RCC 7860 (cell line): ENCODE results near the gene NR4A3.

Experiments
- DNase-seq: peaks from one replicate; pipeline ENCODE4 v3.0.0-alpha.2; 2015; ENCODE audit warnings: low spot score
- FAIRE-seq: peaks from 2 replicates; lab custom pipeline; 2012; peaks lifted over from hg19 to GRCh38; lab: Jason Lieb, UNC

The NR4A3 gene

GRCh38 chr9:99873531-99873930 lies 51.8 kb downstream of the NR4A3 start:
- FAIRE-seq, result no peak
- DNase-seq, result peak; percentile 15

GRCh38 chr9:99873943-99874584 lies 52.4 kb downstream of the NR4A3 start:
- no peak for FAIRE-seq

GRCh38 chr9:99876190-99876589 lies 54.5 kb downstream of the NR4A3 start:
- no peak for FAIRE-seq
- DNase-seq, result no peak

More at GRCh38 chr9:99873943-99874584, 52.4 kb downstream of the NR4A3 start:
- no peak for DNase-seq

GRCh38 chr9:99878651-99879050 lies 57.0 kb downstream of the NR4A3 start:
- FAIRE-seq (no peak), DNase-seq (no peak)

- DNase-seq (no peak), FAIRE-seq (no peak)
Measured at GRCh38 chr9:99881769-99882168, 60.1 kb downstream of the NR4A3 start.

GRCh38 chr9:99885747-99886146 lies 64.1 kb downstream of the NR4A3 start:
- DNase-seq, result no peak
- FAIRE-seq, result no peak

- FAIRE-seq (no peak), DNase-seq (no peak)
Measured at GRCh38 chr9:99889120-99889519, 67.4 kb downstream of the NR4A3 start.

- FAIRE-seq (no peak), DNase-seq (no peak)
Measured at GRCh38 chr9:99894826-99895225, 73.1 kb downstream of the NR4A3 start.

- DNase-seq (no peak), FAIRE-seq (no peak)
Measured at GRCh38 chr9:99895510-99895909, 73.8 kb downstream of the NR4A3 start.

GRCh38 chr9:99896119-99896518 lies 74.4 kb downstream of the NR4A3 start:
- FAIRE-seq (no peak), DNase-seq (no peak)

- FAIRE-seq (no peak), DNase-seq (no peak)
Measured at GRCh38 chr9:99903393-99903792, 81.7 kb downstream of the NR4A3 start.

- FAIRE-seq, result no peak
- DNase-seq, result no peak
Measured at GRCh38 chr9:99905833-99906402, 84.2 kb downstream of the NR4A3 start.

- no peak for FAIRE-seq
- peak; percentile 45 for DNase-seq
Measured at GRCh38 chr9:99906403-99907207, 84.9 kb downstream of the NR4A3 start, which contains the start of gene STX17. TSS of gene STX17 (plus strand) at chr9:99906654. CDS start at chr9:99915240, 8,586 bp downstream.

- DNase-seq (no peak), FAIRE-seq (no peak)
Measured at GRCh38 chr9:99907208-99907532, 85.5 kb downstream of the NR4A3 start.

- DNase-seq (no peak), FAIRE-seq (no peak)
Measured at GRCh38 chr9:99911600-99911999, 89.9 kb downstream of the NR4A3 start.
